NOMO-1 (cell line): Measurements from ENCODE around the gene PDGFC.

Experiments
- DNase-seq, 2 experiments: peaks; one replicate each; lab custom pipeline; 2025; ENCODE audit not compliant: unreplicated experiment in 2 of 2; lab: John Stamatoyannopoulos, UW

PDGFC gene

GRCh38 chr4:156763511-156763910 is 208.1 kb downstream of the PDGFC start:
- no peak for DNase-seq

- no peak for DNase-seq
These were observed 208.7 kb downstream of the PDGFC start for GRCh38 chr4:156762851-156763250.

- no peak for DNase-seq
These were observed 215.5 kb downstream of the PDGFC start for GRCh38 chr4:156756118-156756517.

- peak in 1 of 2 experiments; percentile 29 for DNase-seq
These were observed 216.6 kb downstream of the PDGFC start for GRCh38 chr4:156754832-156755570.

- no peak for DNase-seq
These were observed 220.1 kb downstream of the PDGFC start for GRCh38 chr4:156751486-156751885.

GRCh38 chr4:156749426-156750403 is 221.9 kb downstream of the PDGFC start:
- no peak for DNase-seq

- no peak for DNase-seq
These were observed 225.5 kb downstream of the PDGFC start for GRCh38 chr4:156746111-156746510.

- DNase-seq = no peak
These were observed 232.8 kb downstream of the PDGFC start for GRCh38 chr4:156738766-156739165.

- DNase-seq = no peak
These were observed 236.4 kb downstream of the PDGFC start for GRCh38 chr4:156734965-156735895.

- no peak for DNase-seq
These were observed 238.0 kb downstream of the PDGFC start for GRCh38 chr4:156733582-156733981.

GRCh38 chr4:156732634-156733033 is 239.0 kb downstream of the PDGFC start:
- DNase-seq = no peak

GRCh38 chr4:156729416-156729815 is 242.2 kb downstream of the PDGFC start:
- no peak for DNase-seq

- DNase-seq = no peak
These were observed 246.3 kb downstream of the PDGFC start for GRCh38 chr4:156725257-156725656.

- DNase-seq = no peak
These were observed 247.5 kb downstream of the PDGFC start for GRCh38 chr4:156723951-156724668.

GRCh38 chr4:156718226-156718625 is 253.4 kb downstream of the PDGFC start:
- no peak for DNase-seq

GRCh38 chr4:156711193-156711590 is 260.4 kb downstream of the PDGFC start:
- no peak for DNase-seq
